GM20431 (cell line): ENCODE data around the gene MECP2.
"Not testable (repeated sequence)": the region's sequence is repeated elsewhere in the genome, so short reads cannot be mapped to it uniquely, and the experiment has no call there.

Experiments
- in situ Hi-C: fragments of 300-500 bp; cut with MseI, MboI; formaldehyde crosslinking; loops from one replicate; pipeline ENCODE4 v1.15.0; 2020; ENCODE audit warnings: low sequenced_read_pairs; ENCODE audit not compliant: unreplicated experiment

Gene MECP2

GRCh38 chrX:154004315-154004714 lies 93.2 kb downstream of the MECP2 start:
- in situ Hi-C loops, result no loop called here

GRCh38 chrX:154002215-154002719 lies 95.2 kb downstream of the MECP2 start:
- in situ Hi-C loops, result no loop called here

- in situ Hi-C loops, result no loop called here
Observed at GRCh38 chrX:154000051-154000450, 97.5 kb downstream of the MECP2 start.

- in situ Hi-C loops, result no loop called here
Observed at GRCh38 chrX:153999359-154000037, 98.0 kb downstream of the MECP2 start.

GRCh38 chrX:153995504-153995903 lies 102.0 kb downstream of the MECP2 start:
- in situ Hi-C loops, result no loop called here

GRCh38 chrX:153994398-153994797 lies 103.1 kb downstream of the MECP2 start:
- in situ Hi-C loops, result not testable (repeated sequence)

- in situ Hi-C loops, result no loop called here
Observed at GRCh38 chrX:153993978-153994377, 103.5 kb downstream of the MECP2 start.

GRCh38 chrX:153993079-153993478 lies 104.4 kb downstream of the MECP2 start:
- in situ Hi-C loops, result no loop called here

- in situ Hi-C loops, result no loop called here
Observed at GRCh38 chrX:153992180-153992579, 105.3 kb downstream of the MECP2 start.

- in situ Hi-C loops, result no loop called here
Observed at GRCh38 chrX:153991013-153991580, 106.4 kb downstream of the MECP2 start.

- in situ Hi-C loops, result no loop called here
Observed at GRCh38 chrX:153989973-153990655, 107.4 kb downstream of the MECP2 start.

GRCh38 chrX:153988493-153988892 lies 109.0 kb downstream of the MECP2 start:
- in situ Hi-C loops, result no loop called here

GRCh38 chrX:153984351-153985178 lies 113.0 kb downstream of the MECP2 start:
- in situ Hi-C loops, result no loop called here

GRCh38 chrX:153983321-153983801 lies 114.2 kb downstream of the MECP2 start:
- in situ Hi-C loops, result no loop called here

GRCh38 chrX:153981771-153982533 lies 115.6 kb downstream of the MECP2 start:
- in situ Hi-C loops, result no loop called here

GRCh38 chrX:153981231-153981630 lies 116.3 kb downstream of the MECP2 start:
- in situ Hi-C loops, result no loop called here

- in situ Hi-C loops, result not testable (repeated sequence)
Observed at GRCh38 chrX:153980394-153980793, 117.1 kb downstream of the MECP2 start.

GRCh38 chrX:153974726-153975286 lies 122.7 kb downstream of the MECP2 start:
- in situ Hi-C loops, result no loop called here

- in situ Hi-C loops, result no loop called here
Observed at GRCh38 chrX:153974003-153974725, 123.4 kb downstream of the MECP2 start.
